ENCODE measurements around the gene ARFIP2.

Gene ARFIP2

GRCh38 chr11:6427516-6427915 is 53.6 kb downstream of the ARFIP2 start:
- ChIA-PET POLR2A (ENCODE audit: low non-redundant PET) (no interaction called here), CTCF (interaction anchor here (0.7 to 1.5 kb wide), 2 partner anchors 17 to 206 kb away, joined by 4 to 5 read pairs; no protein-coding TSS in a partner anchor)
- TF ChIP-seq, protein P1, sequence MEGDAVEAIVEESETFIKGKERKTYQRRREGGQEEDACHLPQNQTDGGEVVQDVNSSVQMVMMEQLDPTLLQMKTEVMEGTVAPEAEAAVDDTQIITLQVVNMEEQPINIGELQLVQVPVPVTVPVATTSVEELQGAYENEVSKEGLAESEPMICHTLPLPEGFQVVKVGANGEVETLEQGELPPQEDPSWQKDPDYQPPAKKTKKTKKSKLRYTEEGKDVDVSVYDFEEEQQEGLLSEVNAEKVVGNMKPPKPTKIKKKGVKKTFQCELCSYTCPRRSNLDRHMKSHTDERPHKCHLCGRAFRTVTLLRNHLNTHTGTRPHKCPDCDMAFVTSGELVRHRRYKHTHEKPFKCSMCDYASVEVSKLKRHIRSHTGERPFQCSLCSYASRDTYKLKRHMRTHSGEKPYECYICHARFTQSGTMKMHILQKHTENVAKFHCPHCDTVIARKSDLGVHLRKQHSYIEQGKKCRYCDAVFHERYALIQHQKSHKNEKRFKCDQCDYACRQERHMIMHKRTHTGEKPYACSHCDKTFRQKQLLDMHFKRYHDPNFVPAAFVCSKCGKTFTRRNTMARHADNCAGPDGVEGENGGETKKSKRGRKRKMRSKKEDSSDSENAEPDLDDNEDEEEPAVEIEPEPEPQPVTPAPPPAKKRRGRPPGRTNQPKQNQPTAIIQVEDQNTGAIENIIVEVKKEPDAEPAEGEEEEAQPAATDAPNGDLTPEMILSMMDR (conservative IDR thresholded peaks at IDR 0.05; ENCODE audit: low read depth), result no peak
- H3K27ac ChIP-seq, result no peak overlapping the region
- no peak for DNase-seq (ENCODE audit: low spot score)

Measured in RWPE1 (cell line).